HG03575 (cell line): ENCODE data around the gene ARID5B.

Source experiments
- ATAC-seq: cut with Tn5 transposase; IDR thresholded peaks from one replicate; pipeline ENCODE4 v1.9.1; 2021; ENCODE audit not compliant: unreplicated experiment, insufficient number of reproducible peaks, low FRiP score; ENCODE audit errors: extremely low read depth

The ARID5B gene

DNA sequence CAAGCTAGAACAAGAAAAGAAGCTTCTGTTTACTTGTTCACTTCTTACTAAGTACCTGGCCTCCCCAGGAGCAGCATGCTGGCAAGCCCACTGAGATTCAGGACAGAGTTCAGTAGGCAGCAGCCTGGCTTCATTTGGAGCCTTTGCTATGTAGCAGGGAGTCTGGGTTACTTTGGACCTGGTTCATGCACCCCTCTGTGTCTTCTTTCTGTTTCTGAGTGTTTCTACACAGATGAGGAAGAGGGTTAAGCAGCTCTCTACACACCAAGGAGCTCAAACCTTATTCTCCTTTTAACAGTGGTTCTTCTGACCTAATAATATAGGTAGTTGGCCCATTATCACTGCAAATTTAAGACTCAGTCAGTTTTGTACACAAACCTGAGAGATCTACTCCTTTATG lies 152.9 kb downstream of the ARID5B start:
- no peak for ATAC-seq

GRCh38 chr10:62054830-62055229 lies 153.3 kb downstream of the ARID5B start:
- no peak for ATAC-seq

DNA sequence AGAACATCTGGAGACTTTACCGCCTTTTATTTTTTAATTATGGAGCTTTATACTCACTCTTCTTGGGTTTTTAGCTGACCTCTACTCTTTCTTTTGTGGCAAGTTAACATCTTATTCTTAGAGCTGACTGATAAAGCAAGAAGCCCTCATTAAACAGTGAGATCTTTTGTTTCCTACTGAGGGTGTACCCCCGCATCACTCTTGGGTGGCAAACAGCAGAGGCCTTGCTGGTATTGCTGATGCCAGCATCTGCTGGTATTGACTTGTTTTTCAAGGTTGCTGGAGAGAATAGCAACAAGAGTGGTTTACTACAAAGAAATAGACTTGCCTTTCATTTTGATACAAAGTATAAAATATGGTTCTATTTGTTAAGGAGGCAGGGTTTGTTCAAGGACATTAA lies 154.7 kb downstream of the ARID5B start:
- ATAC-seq: no peak

- ATAC-seq: no peak
These were observed 155.2 kb downstream of the ARID5B start for GRCh38 chr10:62056698-62057097.

DNA sequence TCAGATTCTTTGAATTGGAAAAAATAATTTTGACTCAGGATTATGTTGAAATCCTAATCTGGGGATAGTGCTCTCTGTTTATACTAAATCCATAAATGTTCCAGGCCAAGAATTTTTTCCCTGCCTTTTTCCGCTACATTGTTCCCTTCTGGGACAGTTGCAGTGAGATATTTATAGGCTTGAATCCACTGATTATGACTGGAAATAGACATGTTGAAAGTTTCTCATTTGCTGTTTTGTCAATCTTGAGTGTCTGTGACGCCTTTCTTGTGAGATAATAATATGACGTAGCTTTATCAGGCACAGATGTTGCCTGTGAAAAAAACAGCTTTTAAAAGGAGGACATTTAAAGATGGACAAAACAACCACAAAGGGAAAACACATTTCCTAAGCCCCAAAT lies 155.9 kb downstream of the ARID5B start:
- ATAC-seq: no peak

DNA sequence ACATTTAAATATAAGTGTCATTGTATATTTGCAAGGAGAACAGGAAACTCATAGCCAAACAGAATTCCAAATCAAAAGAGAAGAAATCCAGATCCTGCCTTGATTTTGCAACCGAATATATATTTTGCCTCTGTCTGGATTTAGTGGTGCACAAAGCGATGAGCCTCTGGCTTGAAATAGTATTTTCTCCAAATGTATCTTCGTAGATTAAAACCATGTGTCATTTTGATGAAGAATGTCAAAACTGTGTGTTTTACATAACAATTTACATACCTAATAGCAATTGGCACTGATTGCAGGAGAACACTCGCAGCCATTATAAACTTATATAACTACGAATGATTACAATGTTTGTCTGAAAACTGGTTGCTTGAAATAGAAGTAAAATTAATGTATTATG lies 156.4 kb downstream of the ARID5B start:
- no peak for ATAC-seq

- ATAC-seq: no peak
These were observed 157.0 kb downstream of the ARID5B start for GRCh38 chr10:62058476-62058875.

DNA sequence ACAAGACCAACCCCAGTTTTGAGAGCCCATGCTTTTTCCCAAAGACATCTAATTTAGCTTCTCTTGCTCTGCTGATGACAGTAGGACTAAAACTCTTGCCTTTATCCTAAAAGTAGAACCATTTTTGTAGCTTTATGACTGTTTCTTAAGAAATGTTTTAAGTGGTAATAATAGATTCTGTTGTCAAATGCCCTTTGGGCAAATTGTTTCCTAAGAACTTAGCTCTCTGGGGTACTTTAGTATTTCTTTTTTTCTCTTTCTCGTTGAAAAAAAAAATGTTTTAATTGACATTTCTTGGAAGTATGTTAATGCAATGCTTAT lies 157.4 kb downstream of the ARID5B start:
- no peak for ATAC-seq

GRCh38 chr10:62059217-62059920 lies 157.9 kb downstream of the ARID5B start:
- ATAC-seq: no peak

DNA sequence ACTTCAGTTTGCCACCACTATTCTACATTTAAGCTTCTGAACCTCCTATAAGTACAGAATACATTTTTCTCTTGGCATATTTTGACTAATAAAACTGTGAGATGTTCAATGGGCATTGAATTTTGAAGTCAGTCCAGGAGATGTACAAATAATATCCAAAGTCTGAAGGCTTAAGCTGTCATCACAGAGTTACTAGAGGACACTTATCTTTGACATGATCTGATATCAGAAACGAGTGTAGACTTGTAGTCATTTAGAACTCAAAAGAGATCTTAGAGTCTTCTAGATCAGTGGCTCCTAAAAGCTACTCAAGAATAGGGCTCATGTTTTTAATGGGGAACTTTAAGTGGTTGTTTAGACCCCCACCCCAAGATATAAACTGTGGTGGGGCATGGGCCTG lies 160.5 kb downstream of the ARID5B start:
- no peak for ATAC-seq

DNA sequence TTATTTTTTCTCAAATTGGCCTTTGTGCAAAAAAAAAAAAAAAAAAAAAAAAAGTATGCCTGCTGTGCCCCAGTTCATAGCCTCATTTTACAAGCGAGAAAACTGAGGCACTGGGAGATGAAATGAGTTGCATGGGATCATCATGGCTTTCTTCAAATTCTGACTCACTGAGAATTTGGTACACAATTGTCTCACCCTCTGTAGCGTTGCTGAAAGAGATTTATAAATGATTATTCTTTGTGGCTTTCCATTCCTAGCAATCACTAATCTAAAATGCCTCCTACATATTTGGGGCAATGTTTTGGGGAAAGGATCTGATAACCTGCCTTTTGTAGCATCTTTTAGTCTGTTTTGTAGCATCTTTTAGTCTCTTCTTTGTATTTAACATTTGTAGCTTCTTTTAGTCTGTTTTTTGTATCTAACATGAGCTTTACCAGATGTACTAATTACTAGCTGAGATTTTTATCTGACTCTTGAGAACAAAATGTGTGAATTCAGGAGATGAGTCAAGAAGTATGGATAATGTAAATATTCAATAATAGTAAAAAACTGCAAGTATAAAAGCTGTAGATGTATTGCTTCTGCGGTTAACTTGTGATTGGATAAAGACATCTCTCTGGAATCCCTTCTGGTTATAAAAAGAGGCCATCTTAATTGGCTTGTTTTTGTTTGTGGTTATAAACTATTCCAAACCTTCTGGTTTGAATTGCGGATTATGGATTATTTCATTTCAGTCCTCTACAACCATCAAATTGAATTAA lies 161.4 kb downstream of the ARID5B start:
- no peak for ATAC-seq

DNA sequence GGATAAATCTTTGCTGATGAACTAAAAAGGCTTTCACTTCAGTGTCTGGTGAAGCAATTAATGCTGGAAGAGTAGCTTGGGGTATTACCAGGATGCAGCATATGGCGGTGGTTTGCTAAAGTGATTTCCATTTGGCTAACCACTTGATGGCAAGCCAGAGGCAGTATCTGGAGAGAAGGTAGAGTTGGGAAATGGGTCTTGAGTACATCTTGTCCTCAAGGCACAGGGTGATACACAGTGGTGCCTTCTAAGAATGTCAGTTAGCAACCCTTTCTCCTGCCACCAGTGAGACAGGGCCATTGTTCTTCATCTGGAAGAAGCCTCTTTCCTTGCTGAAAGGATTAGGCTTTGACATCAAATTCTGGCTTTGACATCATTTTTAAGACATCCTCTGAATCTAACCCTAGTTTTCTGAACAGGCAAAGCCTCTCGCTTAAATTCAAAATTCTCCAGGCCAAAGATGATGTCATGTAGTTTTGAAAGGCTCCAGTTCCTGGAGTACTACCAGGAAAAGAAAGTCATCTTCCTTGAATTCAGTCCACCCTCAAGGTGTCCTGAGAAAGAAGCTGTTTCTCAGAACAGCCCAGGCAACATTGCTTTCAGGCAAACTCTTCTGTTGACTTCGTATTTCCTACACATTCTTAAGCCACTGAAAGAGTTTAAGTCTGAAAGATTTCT lies 162.4 kb downstream of the ARID5B start:
- no peak for ATAC-seq

GRCh38 chr10:62067560-62067959 lies 166.1 kb downstream of the ARID5B start:
- ATAC-seq: no peak

GRCh38 chr10:62068464-62068863 lies 167.0 kb downstream of the ARID5B start:
- no peak for ATAC-seq

DNA sequence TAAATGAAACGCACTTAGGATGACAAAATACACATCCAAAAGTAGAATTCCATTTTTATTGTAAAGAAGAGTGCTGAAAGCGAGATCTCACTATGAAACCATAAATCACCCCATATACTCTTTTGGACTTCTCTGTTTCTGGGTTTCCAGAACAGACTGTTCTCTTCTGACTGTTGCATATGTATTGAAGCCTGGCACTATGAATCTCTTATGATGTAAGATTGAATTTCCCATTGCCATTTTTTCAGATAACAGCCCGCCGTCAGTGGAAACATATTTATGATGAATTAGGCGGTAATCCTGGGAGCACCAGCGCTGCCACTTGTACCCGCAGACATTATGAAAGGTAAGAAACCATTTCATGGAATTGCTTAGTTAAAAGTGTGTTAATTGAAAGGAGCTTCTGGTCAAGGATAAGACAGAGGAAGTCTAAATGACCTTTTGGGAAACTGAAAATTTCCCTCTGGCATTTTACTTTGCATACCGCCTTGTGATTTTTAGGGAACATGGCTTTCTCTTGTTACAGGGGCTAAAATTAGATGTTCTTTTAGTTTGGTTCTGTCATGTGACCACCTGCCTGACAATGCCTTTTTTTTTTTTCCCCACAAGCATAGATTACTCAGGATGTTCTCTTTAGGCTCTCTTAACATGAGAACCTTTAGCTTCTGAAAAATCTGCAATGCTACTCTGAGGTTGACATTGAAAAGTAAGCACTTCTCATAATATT lies 168.1 kb downstream of the ARID5B start:
- ATAC-seq: no peak

GRCh38 chr10:62071846-62072281 lies 170.4 kb downstream of the ARID5B start:
- ATAC-seq: no peak

GRCh38 chr10:62072901-62073300 lies 171.4 kb downstream of the ARID5B start:
- ATAC-seq: no peak

DNA sequence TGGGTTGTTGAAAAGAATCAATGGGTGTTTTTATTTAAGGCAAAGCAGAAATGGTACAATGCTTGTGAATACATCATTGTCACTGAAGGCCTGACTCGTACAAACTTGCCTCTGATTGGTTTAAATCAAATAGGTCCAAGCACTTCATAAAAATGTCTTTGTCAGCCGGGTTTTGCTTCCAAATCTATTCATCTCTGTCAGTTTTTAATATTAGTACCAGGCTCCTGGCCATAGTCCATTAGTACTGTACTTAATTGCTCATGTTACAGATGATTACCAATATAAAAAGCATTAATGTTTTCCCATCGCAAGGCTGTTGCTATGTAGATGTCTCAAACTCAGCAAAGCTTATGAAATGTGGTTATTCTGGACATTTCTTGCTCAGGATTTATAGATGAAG lies 171.9 kb downstream of the ARID5B start:
- no peak for ATAC-seq

DNA sequence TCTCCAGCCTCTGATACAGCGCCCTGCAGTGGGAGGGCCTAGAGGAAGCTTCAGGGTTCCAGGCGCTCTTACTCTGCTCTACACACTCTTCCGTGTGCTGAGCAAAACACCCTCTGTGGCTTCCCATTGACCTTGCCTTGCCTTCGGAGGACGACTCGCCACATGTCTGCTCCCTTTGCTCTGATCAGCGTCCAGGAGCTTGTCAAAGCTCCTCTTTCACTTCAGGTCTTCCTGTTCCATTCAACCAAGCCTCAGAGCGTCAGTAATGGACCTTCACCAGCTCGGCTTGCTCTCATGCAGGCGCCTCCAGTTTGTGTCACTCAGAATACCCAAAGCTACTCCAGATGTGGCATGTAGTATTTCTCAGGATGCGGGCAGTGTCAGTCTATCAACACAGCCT lies 173.9 kb downstream of the ARID5B start:
- no peak for ATAC-seq

DNA sequence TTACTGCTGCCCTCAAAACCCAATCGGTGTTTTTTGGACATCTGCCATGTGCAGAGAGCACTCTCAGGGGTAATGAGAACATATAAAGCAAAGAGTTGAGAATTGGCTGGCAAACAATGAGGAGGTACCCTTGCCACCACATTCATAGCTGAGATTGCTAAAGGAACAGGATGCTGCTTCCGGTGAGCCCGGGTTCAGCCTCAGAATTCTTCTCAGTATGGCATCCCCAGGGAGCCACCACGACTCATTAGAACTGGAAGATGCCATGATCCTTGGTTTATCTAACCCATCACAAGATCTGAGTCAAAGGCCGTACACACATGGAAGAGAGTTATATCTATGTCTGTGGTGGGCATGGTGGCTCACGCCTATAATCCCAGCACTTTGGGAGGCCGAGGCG lies 174.4 kb downstream of the ARID5B start:
- no peak for ATAC-seq
